Uterus (tissue), 2 donors: Measurements from ENCODE around the gene JADE2.

Experiments
- CTCF ChIP-seq, 4 experiments: fragments of 200-600 bp in 2 of 4; fragments of 450-650 bp in 2 of 4; sonication (generic) in 2 of 4; IDR thresholded peaks; one replicate each; pipeline ENCODE4 v1.5.1; 2016 to 2019; ENCODE audit warnings: antibody characterized with exemption in 4 of 4, mild to moderate bottlenecking in 2 of 4, moderate library complexity in 1 of 4
- POLR2A ChIP-seq, 2 donors: fragments of 450-650 bp; IDR thresholded peaks; one replicate each; pipeline ENCODE4 v1.6.1; 2016; ENCODE audit warnings: antibody characterized with exemption in 2 of 2, mild to moderate bottlenecking in 1 of 2, moderate library complexity in 1 of 2

GRCh38 chr5:134537297-134537696, 11.8 kb downstream of the JADE2 start:
- TF ChIP-seq CTCF (IDR thresholded peaks at IDR 0.05), result no peak
- no peak for TF ChIP-seq POLR2A (IDR thresholded peaks at IDR 0.05)
